ENCODE data around the gene SIGLEC8. TPM values are rescaled to one million over a fixed set of nuclear protein-coding genes. Genes with fewer than 3 reads are reported as not detected.

The SIGLEC8 gene
- total and polyA plus RNA-seq, 5 donors from 2014 or later: not detected

- Mint-ChIP-seq H3K27ac (no peak overlapping the region), H3K4me1 (peaks cover 0 to 2% (median 0%) of the 10 kb centered on the region in 4 donors), H3K36me3 (no peaks in the 10 kb centered on the region), H3K4me3 (no peak overlapping the region), H3K9me3 (peaks cover 0 to 12% (median 0%) of the 10 kb centered on the region in 7 donors), H3K27me3 (peaks cover 5% of the 10 kb centered on the region)
- Histone ChIP-seq H3K36me3 (ENCODE audit: control insufficient read depth, insufficient read depth, low read length) (no peaks in the 10 kb centered on the region), H3K27ac (ENCODE audit: insufficient read depth, low read length, poor library complexity, severe bottlenecking) (no peak overlapping the region), H3K4me3 (ENCODE audit: low read depth, low read length) (no peak overlapping the region), H3K9me3 (ENCODE audit: control insufficient read depth in 2 of 2, low read length in 2 of 2) (peaks cover 0 to 5% of the 10 kb centered on the region in 2 experiments), H3K4me1 (ENCODE audit: control insufficient read depth, insufficient read depth, low read length, poor library complexity, severe bottlenecking) (no peaks in the 10 kb centered on the region), H3K27me3 (ENCODE audit: control insufficient read depth, insufficient read depth, low read length) (no peaks in the 10 kb centered on the region)
- ATAC-seq (ENCODE audit: low read depth in 2 of 2): peak; percentile 43 to 52
- DNase-seq: peak in 1 of 3 donors; percentile 54
These were observed 50.6 kb downstream of the SIGLEC8 start for GRCh38 chr19:51407511-51408131.

GRCh38 chr19:51402117-51402516, 56.1 kb downstream of the SIGLEC8 start:
- Mint-ChIP-seq H3K36me3 (no peaks in the 10 kb centered on the region), H3K9me3 (peaks cover 0 to 21% (median 7%) of the 10 kb centered on the region in 7 donors), H3K27me3 (no peaks in the 10 kb centered on the region), H3K4me1 (peaks cover 0 to 10% (median 4%) of the 10 kb centered on the region in 4 donors), H3K27ac (no peak overlapping the region), H3K4me3 (no peak overlapping the region)
- peaks cover 7 to 15% of the 10 kb centered on the region in 2 experiments for H3K9me3 ChIP-seq (ENCODE audit: control insufficient read depth in 2 of 2, low read length in 2 of 2)
- no peaks in the 10 kb centered on the region for H3K4me1 ChIP-seq (ENCODE audit: control insufficient read depth, insufficient read depth, low read length, poor library complexity, severe bottlenecking)
- no peak for DNase-seq
- no peaks in the 10 kb centered on the region for H3K27me3 ChIP-seq (ENCODE audit: control insufficient read depth, insufficient read depth, low read length)
- no peak overlapping the region for H3K27ac ChIP-seq (ENCODE audit: insufficient read depth, low read length, poor library complexity, severe bottlenecking)
- no peak overlapping the region for H3K4me3 ChIP-seq (ENCODE audit: low read depth, low read length)
- H3K36me3 ChIP-seq (ENCODE audit: control insufficient read depth, insufficient read depth, low read length): no peaks in the 10 kb centered on the region
- ATAC-seq (ENCODE audit: low read depth in 2 of 2): no peak

Other genes starting within 250 kb of the SIGLEC8 start
- gene CD33, start 233.4 kb downstream of the SIGLEC8 start, total RNA-seq: 0.99 TPM
- gene CD33, start 233.4 kb downstream of the SIGLEC8 start, polyA plus RNA-seq: 1 to 10 TPM in 1 of 4 donors, not detected in 3; 1.1 TPM
- not detected for gene SIGLECL1, start 207.4 kb downstream of the SIGLEC8 start, total RNA-seq
- gene SIGLECL1, start 207.4 kb downstream of the SIGLEC8 start, polyA plus RNA-seq: not detected
- gene IGLON5, start 146.8 kb downstream of the SIGLEC8 start, total RNA-seq: not detected
- not detected for gene IGLON5, start 146.8 kb downstream of the SIGLEC8 start, polyA plus RNA-seq
- 0.27 TPM for gene VSIG10L, start 116.3 kb downstream of the SIGLEC8 start, total RNA-seq
- under 1 TPM in 2 of 4 donors, not detected in 2; 0.15 to 0.37 TPM for gene VSIG10L, start 116.3 kb downstream of the SIGLEC8 start, polyA plus RNA-seq
- gene ETFB, start 92.1 kb downstream of the SIGLEC8 start, total RNA-seq: 41.7 TPM
- gene ETFB, start 92.1 kb downstream of the SIGLEC8 start, polyA plus RNA-seq: 100 to 1,000 TPM in 1 of 4 donors, 10 to 100 TPM in 3; 68.8 to 113 (median 79.5) TPM
- not detected for gene CLDND2, start 89.5 kb downstream of the SIGLEC8 start, total RNA-seq
- gene CLDND2, start 89.5 kb downstream of the SIGLEC8 start, polyA plus RNA-seq: under 1 TPM in 1 of 4 donors, not detected in 3; 0.41 TPM
- gene NKG7, start 85.8 kb downstream of the SIGLEC8 start, total RNA-seq: 1.8 TPM
- 10 to 100 TPM in 1 of 4 donors, 1 to 10 TPM in 3; 2.7 to 12.2 (median 4.5) TPM for gene NKG7, start 85.8 kb downstream of the SIGLEC8 start, polyA plus RNA-seq
- gene LIM2, start 70.5 kb downstream of the SIGLEC8 start, total RNA-seq: not detected
- gene LIM2, start 70.5 kb downstream of the SIGLEC8 start, polyA plus RNA-seq: not detected
- not detected for gene C19orf84, start 67.9 kb downstream of the SIGLEC8 start, total RNA-seq
- not detected for gene C19orf84, start 67.9 kb downstream of the SIGLEC8 start, polyA plus RNA-seq
- gene SIGLEC10, start 40.8 kb downstream of the SIGLEC8 start, total RNA-seq: 0.25 TPM
- under 1 TPM in 3 of 4 donors, not detected in 1; 0.15 to 0.37 (median 0.30) TPM for gene SIGLEC10, start 40.8 kb downstream of the SIGLEC8 start, polyA plus RNA-seq
- not detected for gene CEACAM18, start 20.1 kb upstream of the SIGLEC8 start, total RNA-seq
- gene CEACAM18, start 20.1 kb upstream of the SIGLEC8 start, polyA plus RNA-seq: not detected
- not detected for gene SIGLEC12, start 43.3 kb upstream of the SIGLEC8 start, total RNA-seq
- 1 to 10 TPM in 1 of 4 donors, under 1 TPM in 1, not detected in 2; 0.57 to 1.3 TPM for gene SIGLEC12, start 43.3 kb upstream of the SIGLEC8 start, polyA plus RNA-seq
- not detected for gene SIGLEC6, start 73.2 kb upstream of the SIGLEC8 start, total RNA-seq
- gene SIGLEC6, start 73.2 kb upstream of the SIGLEC8 start, polyA plus RNA-seq: not detected
- gene ZNF175, start 112.8 kb upstream of the SIGLEC8 start, total RNA-seq: 5.2 TPM
- gene ZNF175, start 112.8 kb upstream of the SIGLEC8 start, polyA plus RNA-seq: 1 to 10 TPM in 3 of 4 donors, under 1 TPM in 1; 0.88 to 3.8 (median 2.5) TPM
- gene SIGLEC5, start 171.9 kb upstream of the SIGLEC8 start, total RNA-seq: not detected
- under 1 TPM in 1 of 4 donors, not detected in 3; 0.16 TPM for gene SIGLEC5, start 171.9 kb upstream of the SIGLEC8 start, polyA plus RNA-seq
- gene SIGLEC14, start 188.4 kb upstream of the SIGLEC8 start, total RNA-seq: not detected
- gene SIGLEC14, start 188.4 kb upstream of the SIGLEC8 start, polyA plus RNA-seq: under 1 TPM in 2 of 4 donors, not detected in 2; 0.08 to 0.18 TPM
- 4.4 TPM for gene SPACA6, start 234.9 kb upstream of the SIGLEC8 start, total RNA-seq
- 1 to 10 TPM in 3 of 4 donors, under 1 TPM in 1; 0.98 to 5.6 (median 1.6) TPM for gene SPACA6, start 234.9 kb upstream of the SIGLEC8 start, polyA plus RNA-seq